GM18868 (cell line): ENCODE measurements around the gene ATP2B2.

Source experiments
- ATAC-seq: cut with Tn5 transposase; IDR thresholded peaks from one replicate; pipeline ENCODE4 v1.9.1; 2021; ENCODE audit warnings: mild to moderate bottlenecking, moderate library complexity; ENCODE audit not compliant: unreplicated experiment

The ATP2B2 gene

DNA sequence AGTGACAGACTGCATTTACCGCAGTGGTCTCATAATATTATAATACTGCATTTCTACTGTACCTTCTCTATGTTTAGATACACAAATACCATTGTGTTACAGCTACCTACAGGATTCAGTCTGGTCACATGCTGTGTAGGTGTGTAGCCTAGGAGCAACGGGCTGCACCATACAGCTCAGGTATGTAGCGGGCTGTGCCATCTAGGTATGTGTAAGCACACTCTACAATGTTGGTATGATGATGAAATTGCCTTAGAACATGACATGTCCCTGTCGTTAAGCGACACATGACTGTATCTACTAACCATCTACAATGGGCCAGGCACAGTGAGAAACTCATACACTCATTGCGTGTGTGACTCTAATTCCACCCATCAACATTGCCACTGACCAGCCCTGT is 99.0 kb downstream of the ATP2B2 start:
- no peak for ATAC-seq

DNA sequence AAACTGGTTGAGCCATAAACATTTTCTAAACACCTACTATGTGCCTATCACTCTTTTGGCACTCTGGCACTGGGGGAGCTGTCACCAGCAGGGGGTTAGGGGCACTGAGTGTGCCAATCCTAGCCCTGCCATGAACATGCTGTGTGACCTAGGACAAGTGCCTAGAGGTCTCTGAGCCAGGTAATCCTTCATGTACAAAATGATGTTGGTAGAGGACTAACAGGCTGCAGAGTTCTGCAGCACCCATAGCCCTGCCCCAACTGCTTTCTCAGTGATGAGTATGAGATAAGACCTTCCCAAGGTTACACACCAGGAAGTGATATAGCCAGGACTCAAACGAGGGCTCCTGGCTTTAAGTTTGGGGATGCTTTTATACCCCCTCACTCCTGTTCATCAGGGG is 99.6 kb downstream of the ATP2B2 start:
- no peak for ATAC-seq

DNA sequence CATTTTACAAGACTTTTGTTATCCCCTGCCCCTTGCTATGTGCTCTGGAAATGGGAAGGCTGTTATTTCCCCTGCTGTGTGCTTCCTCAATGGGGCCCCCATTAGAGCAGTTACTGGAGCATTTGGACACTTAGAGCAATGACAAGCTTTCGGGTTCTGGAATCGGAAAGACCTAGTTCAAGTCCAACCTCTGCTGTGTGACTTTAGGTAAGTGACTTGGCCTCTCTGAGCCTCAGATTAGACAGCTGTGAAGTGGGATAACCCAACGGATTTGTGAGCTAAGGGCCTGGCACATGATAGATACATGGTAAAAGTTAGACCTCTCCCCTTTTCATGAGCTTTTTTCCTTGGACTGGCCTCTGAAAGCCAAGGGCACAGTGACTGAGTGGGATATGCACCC is 100.5 kb downstream of the ATP2B2 start:
- no peak for ATAC-seq

DNA sequence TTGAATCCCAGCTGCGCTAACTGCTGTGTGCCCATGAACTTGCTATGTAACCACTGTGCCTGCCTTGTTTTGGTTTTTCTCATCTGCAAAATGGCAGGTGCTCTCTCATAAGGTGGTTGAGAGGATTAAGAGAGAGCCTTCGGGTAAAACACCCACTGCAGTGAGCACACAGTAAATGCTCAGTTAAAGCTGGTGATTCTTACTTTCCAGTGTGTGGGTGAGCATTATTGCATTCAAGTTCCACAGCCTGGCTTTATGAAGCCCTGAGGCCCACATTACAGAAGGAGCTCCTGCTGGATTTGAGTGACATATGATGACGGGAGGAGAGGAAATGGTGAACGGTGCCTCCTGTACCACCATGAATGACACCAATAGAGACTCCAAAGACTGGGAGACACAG is 101.0 kb downstream of the ATP2B2 start:
- no peak for ATAC-seq

DNA sequence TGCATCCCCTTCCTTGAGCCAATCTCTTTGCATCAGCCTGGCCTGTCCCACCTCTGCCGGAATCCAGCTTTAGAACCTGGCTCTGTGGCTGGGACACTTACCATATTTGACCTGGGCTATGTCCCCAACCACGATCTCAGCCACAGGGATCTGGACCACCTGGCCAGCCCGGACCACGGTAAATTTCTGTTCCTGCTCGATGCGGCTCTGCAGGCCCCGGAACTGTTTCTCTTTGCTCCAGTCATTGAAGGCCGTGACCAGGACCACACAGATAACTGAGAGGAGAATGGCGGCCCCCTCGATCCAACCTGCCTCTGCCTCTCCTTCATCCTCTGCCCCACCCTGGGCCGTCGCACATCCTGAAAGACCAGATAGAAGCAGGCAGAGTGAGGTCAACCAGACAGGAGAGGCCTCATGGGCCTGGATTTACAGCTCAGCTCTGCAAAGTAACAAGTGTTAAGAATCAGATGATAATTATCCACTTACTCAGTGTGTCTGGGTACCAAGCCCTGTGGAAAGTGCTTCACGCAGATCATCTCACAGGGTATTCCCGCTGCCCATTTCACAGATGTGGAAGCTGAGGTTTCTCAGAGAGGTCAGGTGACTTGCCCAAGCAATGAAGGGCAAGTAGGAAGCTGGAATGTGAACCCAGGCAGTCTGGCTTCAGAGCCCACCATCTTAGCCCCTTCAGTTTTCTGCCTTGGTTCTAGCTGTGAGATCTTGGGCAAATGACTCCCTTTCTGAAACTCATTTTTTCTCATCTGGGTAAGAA is 103.2 kb downstream of the ATP2B2 start:
- no peak for ATAC-seq

DNA sequence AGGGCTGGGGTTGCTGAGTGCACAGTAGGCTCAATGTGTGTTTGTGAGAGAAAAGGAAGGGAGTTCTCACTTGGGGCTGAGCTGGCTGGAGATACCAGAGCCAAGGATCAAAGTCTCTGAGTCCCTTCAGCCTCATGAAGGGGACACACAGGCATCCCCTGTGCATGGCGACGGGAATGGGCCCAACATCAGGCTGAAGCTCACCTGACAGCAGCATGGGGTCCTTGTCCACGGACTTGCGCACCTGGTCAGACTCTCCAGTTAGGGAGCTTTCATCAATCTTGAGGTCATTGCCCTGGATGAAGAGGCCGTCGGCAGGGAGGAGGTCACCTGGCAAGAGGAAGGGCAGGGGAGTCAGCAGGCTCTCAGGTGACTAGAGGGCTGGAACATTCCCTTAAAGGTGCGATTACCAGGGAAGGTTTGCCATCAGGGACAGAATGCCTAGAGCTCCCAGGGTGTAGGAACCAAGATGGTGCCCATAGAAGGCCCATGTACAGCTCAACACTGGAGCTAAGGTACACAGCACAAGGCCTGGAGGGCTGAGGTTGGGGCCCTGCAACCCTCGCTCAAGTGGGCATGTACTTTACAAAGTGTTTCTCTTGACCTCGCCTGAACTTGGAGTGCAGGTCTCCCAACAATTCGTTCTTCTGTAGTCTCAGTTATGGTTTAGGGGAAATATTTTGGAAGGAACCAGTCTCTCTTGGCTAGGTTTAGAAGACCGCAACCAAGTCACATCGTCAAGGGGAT is 104.5 kb downstream of the ATP2B2 start:
- ATAC-seq, result no peak

DNA sequence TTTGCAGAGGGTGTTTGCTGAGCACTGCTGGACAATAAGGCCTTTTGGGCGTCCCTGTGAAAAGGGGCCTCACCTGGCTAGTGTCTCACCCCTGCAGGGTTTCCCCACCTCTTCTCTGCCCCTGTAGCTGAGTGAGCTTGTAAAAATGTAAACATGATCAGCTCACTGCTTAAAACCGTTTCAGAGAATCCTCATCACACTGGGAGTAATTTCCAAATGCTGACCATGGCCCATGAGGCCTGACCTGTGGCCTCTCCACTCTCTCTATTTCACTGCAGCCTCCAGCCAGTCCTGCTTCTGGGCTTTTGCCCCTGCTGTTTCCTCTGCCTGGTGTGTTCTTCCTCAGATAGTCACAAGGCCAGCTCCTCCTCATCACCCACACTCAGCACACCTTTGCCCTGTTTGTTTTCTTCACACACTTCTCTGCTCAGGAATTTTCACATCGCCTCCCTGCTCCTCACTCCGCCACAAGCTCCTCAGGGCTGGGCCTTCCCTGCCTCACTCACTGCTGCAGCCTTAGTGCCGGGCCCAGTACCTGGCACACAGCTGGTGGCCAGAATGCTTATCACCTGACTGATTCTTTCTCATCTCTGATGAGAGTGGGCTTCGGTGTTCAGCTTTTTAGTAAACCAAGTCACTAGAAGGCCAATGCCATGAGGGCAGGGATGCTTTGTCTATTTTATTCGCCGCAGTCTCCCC is 105.2 kb downstream of the ATP2B2 start:
- ATAC-seq, result no peak

DNA sequence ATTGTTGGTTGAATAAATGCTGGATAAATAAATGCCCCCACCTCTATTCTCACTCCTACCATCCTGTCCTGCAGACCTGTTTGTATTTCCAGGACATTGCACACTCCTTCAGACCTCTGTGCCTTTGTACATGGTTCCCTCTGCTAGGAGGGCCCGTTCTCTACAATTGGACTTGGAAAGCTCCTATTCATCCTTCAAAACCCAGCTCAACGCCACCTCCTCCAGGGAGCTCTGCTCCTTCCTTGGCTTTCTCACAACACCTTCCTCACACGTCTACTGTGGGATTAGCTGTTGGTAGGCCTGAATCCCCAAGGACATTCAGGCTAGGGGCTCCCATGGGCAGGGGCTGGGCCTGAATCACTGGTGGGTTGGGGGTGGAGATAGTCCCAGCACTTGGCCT is 105.8 kb downstream of the ATP2B2 start:
- ATAC-seq, result no peak

DNA sequence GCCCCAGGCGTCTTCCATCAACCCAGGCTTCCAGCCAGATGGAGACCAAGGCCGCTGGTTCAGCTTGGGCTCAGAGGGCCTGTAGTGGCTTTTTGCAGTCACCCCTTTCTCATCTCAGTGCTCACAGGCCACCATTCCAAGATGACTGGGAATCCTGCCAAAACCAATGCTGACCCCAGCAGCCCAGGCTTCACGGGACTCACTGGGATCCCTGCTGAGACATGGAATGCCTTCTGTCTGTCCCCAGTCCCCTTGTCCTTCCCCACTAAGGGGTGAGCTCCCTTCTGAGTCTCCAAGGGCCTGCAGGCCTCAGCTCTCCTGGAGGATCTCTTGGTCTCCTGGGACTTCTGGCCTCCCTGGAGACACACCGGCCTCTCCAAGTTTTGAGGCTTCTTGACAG is 107.0 kb downstream of the ATP2B2 start:
- ATAC-seq, result no peak

DNA sequence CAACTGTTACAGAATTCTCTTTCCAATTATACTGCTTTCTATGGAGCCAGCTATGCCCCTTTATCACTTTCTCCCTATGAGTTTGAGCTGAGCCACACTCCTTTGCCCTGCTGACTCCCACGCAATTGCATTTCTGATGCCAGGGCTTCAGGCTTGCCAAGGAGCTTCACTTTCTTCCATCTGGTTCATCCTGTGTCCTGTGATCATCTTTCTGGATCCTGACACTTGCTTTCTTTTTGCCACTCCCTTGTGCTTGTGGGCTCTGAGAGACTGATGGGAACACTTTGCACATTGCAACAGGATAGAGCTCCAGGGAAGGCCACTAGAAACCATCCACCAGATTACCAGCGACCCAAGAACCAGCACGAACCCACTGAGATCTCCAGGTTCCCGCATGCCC is 107.5 kb downstream of the ATP2B2 start:
- ATAC-seq, result no peak

DNA sequence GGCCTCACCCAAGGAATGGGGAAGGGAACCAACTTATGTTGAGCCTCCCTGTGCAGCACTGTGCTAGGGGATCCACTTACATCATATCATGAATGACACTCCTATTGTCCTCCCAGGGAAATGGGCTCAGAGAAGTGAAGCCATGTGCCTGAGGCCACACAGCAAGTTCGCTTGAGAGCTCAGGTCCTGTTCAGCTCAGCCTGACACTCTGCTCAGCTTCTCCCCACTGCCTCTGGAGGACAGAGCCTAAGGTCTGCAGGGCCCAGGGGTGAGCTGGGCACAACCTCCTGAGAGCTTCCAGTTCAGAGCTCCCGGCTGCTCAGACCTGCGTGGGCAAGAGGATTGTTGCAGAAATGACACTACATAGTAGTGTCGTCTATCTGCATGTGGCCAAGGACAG is 108.5 kb downstream of the ATP2B2 start:
- no peak for ATAC-seq

DNA sequence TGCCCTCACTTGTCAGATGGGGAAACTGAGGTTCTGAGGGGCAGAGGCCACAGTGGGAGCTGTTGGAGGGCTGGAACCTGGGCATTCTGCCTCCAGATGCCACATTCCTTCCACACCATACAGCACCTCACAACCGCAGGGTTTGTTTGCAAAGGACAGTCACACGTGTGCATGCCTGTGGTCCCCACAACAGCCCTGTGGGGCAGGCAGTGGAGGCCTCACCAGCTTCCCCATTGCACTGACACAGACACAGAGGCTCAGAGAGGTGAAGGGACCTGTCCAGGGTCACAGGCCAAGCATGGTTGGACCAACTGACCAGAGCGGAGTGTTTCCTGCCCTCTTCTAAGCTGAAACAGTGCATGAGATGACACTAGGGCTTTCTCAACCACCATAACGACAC is 109.3 kb downstream of the ATP2B2 start:
- ATAC-seq, result no peak

DNA sequence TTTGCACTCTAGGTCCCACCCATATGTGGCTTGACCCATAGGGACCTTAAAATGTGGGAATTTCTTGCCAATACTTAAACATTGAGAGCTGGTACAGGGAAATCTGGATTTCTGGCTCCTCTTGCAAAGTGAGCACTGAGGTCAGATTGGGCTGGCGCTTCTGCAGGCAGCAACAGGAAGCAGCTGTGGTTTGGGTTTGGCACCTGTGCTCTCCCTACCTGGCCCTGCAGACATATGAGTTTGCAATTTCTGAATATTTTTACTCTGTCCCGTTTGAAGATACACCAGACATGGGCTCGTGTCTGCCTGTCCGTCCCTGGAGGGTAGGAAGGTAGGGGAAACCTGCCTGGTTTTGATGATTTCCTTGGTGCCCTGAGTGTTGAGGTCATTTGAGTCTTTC is 109.7 kb downstream of the ATP2B2 start:
- ATAC-seq, result no peak

DNA sequence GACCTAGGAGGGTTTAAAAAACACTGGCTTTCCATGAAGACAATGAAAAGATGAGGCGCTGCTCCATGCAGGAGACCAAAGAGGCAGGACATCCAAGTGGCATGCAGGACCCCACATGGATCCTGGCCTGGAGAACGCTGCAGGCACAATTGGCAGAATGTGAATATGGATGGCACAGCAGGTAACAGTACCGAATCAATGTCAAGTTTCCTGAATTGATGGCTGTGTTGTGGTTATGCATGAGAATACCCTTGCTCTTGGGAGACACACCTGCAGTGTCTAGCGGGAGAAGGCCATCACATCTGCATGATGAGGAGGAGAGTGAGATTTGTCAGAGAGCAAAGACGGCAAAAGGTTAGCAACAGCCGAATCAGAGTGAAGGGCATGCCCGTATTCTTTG is 110.2 kb downstream of the ATP2B2 start:
- no peak for ATAC-seq

DNA sequence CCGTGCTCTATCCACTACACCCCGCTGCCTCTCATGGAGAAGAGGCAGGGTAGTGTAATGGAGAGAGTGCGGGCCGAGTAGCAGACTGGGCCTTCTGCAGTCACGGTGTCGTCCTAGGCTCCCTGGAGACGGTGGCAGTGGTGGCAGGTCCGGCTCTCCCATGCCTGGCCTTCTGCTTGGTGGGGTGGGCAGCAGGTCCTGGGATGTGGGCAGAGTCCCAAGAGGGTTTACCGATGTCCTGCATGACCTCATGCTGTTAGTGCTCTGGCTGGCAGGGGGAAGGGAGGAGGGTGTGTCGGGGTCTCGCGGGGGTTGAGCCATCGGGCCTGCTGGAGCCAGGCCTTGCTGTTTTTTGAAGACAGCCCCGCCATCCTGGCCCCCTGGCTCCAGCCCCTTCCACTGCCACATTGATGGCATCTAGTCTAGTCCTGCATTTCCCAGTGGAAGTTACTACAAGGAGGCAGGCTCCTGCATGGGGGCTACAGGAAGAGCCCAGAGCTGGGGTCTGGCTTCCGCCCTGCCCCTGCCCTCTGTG is 110.8 kb downstream of the ATP2B2 start:
- no peak for ATAC-seq

DNA sequence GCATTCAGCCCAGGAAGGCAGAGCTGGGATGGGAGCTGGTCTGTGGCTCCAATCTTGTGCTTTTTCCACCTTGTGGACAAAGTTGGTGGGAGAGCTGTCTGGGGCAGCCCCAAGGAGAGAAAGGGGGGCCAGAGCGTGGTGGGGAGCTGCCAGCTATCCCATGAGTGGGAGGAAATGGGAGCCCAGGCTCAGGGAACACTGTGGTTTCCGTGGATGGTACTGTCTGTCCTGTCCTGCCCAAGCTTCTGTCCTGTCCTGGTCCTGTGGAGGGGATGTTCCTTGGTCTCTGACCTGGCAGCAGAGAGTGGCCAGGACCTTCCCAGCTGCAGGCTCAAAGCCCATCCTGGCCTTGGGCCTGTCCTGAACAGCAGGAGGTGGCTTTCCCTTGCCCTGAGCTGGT is 111.9 kb downstream of the ATP2B2 start:
- ATAC-seq, result no peak

DNA sequence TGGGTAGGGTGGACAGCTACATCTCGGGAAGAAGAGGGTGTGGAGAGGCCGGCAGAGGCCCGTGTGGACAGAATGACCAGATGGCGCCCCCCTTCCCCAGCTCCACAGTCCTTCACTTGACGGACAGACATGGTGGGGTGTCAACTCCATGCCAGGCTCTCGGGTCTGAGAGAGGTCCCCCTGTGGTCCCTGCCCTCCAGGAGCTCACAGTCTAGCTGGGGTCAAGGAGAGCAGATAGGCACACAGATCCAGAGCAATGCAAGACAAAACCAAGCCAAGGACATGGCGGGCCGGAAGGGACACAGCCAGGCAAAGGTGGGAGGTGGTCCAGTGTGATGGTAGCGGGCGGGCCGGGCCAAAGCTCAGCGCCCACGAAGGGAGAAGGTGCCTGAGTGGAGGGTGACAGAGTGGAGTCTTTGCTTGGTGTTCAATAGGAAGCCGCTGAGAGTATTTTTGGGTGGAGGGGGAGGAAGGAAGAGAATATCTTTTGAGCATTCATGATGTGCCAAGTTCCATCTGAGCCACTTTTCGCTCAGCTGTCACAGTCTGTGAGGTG is 112.4 kb downstream of the ATP2B2 start:
- ATAC-seq, result no peak

DNA sequence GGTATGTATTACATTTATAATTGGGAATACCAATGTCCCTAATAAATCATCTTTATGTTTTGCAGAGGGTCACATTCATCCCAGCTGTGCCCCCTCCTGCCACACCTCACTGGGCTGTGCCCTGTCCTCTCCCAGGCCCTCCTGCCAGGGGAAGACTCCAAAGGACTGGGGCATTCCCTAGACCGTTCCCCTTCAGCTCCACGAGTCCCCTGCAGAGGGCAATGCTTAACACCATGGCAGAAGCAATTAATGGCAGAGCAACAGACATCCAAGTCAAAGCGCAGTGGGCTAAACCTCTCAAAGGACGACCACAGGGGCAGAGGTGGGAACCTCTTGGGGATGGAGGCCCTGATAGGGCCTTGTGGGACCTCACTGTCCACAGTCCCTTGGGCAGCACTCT is 113.1 kb downstream of the ATP2B2 start:
- no peak for ATAC-seq

DNA sequence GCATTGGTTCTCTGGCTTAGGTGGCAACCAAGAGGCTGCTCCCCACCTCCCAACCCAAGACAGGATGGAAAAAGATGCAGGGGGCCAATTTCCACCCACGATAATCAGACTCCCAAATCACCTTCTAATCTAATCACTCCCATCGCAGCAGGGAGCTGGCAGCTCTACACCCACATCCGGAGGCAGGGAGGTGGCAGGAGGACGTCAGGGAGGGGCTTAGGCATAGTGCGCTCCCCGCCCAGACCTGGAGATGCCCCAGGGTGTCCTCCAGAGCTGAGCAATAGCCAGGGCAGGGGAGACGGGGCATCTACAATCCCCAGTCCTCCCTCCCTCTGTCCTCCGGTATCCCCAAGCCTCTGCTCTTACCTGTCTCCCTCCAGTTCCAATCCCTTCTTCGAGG is 114.0 kb downstream of the ATP2B2 start:
- no peak for ATAC-seq

DNA sequence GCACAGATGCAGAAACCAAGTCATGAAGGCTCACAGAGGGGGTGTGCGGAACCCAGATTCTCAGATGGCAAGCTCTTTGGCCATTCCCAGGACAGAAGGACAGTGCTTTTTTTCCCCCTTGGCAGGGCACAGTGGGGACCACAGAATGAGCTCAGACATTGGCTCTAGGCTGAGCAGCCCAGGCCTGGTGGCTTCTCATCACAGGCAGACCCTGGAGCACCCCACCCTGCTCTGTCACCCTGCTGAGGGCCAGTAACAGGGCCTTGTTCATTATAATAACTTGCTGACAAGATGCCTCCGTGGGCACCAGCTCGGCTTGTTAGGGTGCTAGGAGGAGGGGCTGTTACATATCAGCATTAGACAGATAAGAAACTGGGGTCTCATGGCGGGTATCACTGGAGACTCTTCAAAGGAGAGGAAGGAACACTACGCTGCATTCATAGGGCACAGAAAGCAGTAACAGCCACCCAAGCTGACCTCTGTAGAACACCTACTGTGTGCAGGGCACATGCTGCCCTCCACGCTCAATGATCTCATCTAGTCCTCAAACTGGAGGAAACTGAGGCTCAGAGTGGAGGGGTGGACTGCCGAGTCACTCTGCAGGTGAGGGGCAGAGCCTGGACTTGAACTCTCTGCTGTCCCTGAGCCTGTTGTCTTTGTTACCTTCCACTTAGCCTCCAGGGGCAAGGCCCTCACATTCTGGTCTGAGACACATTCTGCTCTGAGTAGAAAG is 114.6 kb downstream of the ATP2B2 start:
- ATAC-seq, result no peak

DNA sequence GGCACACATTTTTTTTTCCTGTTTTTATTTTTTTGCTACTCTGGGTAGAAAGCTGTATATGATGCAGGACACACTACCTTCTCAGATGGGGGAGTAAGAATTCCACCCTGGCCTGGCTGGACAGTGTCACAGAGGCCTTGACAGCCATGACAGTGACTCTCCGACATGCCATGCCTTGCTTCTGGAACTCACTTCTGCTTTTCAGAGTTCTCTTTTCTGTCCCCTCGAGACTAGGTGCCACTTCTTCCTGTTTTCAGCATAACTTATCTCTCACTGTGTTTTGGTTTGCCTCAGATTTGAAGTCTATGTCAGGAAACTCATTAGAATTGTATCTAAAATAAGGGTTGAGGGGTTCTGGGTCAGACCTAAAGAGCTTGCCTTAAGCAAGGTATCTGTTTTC is 115.4 kb downstream of the ATP2B2 start:
- ATAC-seq, result peak; percentile 92
